K562 (cell line): ENCODE results near the gene JAG2. TPM values are rescaled to one million over a fixed set of nuclear protein-coding genes. Genes with fewer than 3 reads are reported as not detected.

Experiments used
- ATAC-seq: fragments of 200-7000 bp; cut with Tn5 transposase; 3 replicates; pipeline ENCODE4 v1.9.1; 2020; ENCODE audit warnings: moderate library complexity
- BruUV-seq: library from RNA; stranded (reverse); fragments of 400-500 nt; replicated peaks from 2 replicates; lab custom pipeline; 2021; lab: Mats Ljungman, UMichigan
- CTCF ChIA-PET: fragments of 300-600 bp; formaldehyde crosslinking; extraction: SDS; loops from one replicate; lab custom pipeline; 2021; ENCODE audit warnings: low intra/inter-chr PET ratio; lab: Yijun Ruan, JAX
- POLR2A ChIA-PET: fragments of 300-600, 350-650 bp; sonication (Branson Sonifier 250); formaldehyde crosslinking; extraction: SDS; loops from one replicate; lab custom pipeline; 2021; ENCODE audit warnings: antibody characterized with exemption, inconsistent platforms; lab: Yijun Ruan, JAX
- DNase-seq, 4 experiments: peaks; one replicate each; pipeline versions ENCODE4 v3.0.0 to v3.0.0-alpha.2; 2011 to 2018; ENCODE audit warnings: low spot score in 3 of 4, mixed read lengths in 3 of 4; ENCODE audit errors: extremely low read depth in 1 of 4
- FAIRE-seq: peaks from 2 replicates; lab custom pipeline; 2011; peaks lifted over from hg19 to GRCh38; lab: Jason Lieb, UNC
- H2AFZ ChIP-seq: 2 replicates; pipeline ENCODE4 v1.6.0; 2011; ENCODE audit warnings: low read depth, low read length, control low read depth, inconsistent platforms
- H3K27ac ChIP-seq: fragments of 200-600 bp; 3 replicates; pipeline ENCODE4 v1.8.0; 2011; ENCODE audit warnings: low read depth, mild to moderate bottlenecking, control low read depth, inconsistent platforms, low read length, moderate library complexity, mixed read lengths; ENCODE audit errors: extremely low read depth
- H3K27me3 ChIP-seq, 2 experiments: fragments of 300-600 bp in 1 of 2; 2 replicates in 1 of 2; 3 replicates in 1 of 2; pipeline versions ENCODE4 v1.6.0 to v1.8.0; 2011; ENCODE audit warnings: inconsistent platforms in 2 of 2, low read length in 2 of 2, mild to moderate bottlenecking in 1 of 2, mixed read lengths in 1 of 2, moderate library complexity in 1 of 2; ENCODE audit not compliant: control insufficient read depth in 2 of 2, insufficient read depth in 2 of 2
- H3K36me3 ChIP-seq: fragments of 300-600 bp; 3 replicates; pipeline ENCODE4 v1.8.0; 2011; ENCODE audit warnings: mild to moderate bottlenecking, low read length, inconsistent platforms; ENCODE audit not compliant: control insufficient read depth, insufficient read depth
- H3K4me1 ChIP-seq, 2 experiments: fragments of 200-600 bp in 1 of 2; replicated peaks in 1 of 2; 2 replicates in 1 of 2; 3 replicates in 1 of 2; pipeline versions ENCODE4 v1.5.1 to v1.8.0; 2011; ENCODE audit warnings: inconsistent platforms in 2 of 2, low read length in 2 of 2, mild to moderate bottlenecking in 1 of 2, mixed read lengths in 1 of 2, moderate library complexity in 1 of 2; ENCODE audit not compliant: control insufficient read depth in 2 of 2, insufficient read depth in 2 of 2
- H3K4me2 ChIP-seq: 2 replicates; pipeline ENCODE4 v1.6.1; 2011; ENCODE audit warnings: low read length, control low read depth, inconsistent platforms, mixed read lengths; ENCODE audit not compliant: insufficient read depth
- H3K4me3 ChIP-seq: fragments of 200-600 bp; sonication (generic), shearing (Covaris generic); 2 replicates; pipeline ENCODE4 v1.5.1; 2016; ENCODE audit warnings: control low read depth, inconsistent platforms
- H3K79me2 ChIP-seq: fragments of 200-600 bp; 3 replicates; pipeline ENCODE4 v1.8.0; 2011; ENCODE audit warnings: low read length, inconsistent platforms; ENCODE audit not compliant: control insufficient read depth, insufficient read depth
- H3K9ac ChIP-seq, 2 experiments: 2 replicates each; pipeline versions ENCODE4 v1.6.0 to v1.6.1; 2011; ENCODE audit warnings: low read depth in 2 of 2, low read length in 2 of 2, control low read depth in 1 of 2, inconsistent platforms in 1 of 2, mild to moderate bottlenecking in 1 of 2, mixed read lengths in 1 of 2; ENCODE audit not compliant: insufficient read depth in 1 of 2
- H3K9me1 ChIP-seq: one replicate; pipeline ENCODE4 v1.6.0; 2011; ENCODE audit warnings: inconsistent platforms, mild to moderate bottlenecking, low read length, moderate library complexity; ENCODE audit not compliant: control insufficient read depth, insufficient read depth
- H3K9me3 ChIP-seq: replicated peaks from 2 replicates; pipeline ENCODE4 v1.5.1; 2011; ENCODE audit warnings: low read depth, low read length, inconsistent platforms; ENCODE audit not compliant: control insufficient read depth, insufficient read depth
- H4K20me1 ChIP-seq: replicated peaks from 2 replicates; pipeline ENCODE4 v1.6.1; 2011; ENCODE audit warnings: low read length, inconsistent platforms, mixed read lengths; ENCODE audit not compliant: control insufficient read depth, insufficient read depth
- PCBP2 ChIP-seq: fragments of 200-400 bp; formaldehyde crosslinking; IDR thresholded peaks from 2 replicates; pipeline ENCODE4 v1.6.1; 2018; ENCODE audit warnings: low read length, low read depth, mild to moderate bottlenecking, moderate library complexity; ENCODE audit not compliant: poor library complexity, severe bottlenecking
- RBFOX2 ChIP-seq: fragments of 200-400 bp; formaldehyde crosslinking; IDR thresholded peaks from 2 replicates; pipeline ENCODE4 v1.6.1; 2017; ENCODE audit warnings: low read depth, mild to moderate bottlenecking, low read length, moderate library complexity
- RBM17 ChIP-seq: fragments of 200-400 bp; formaldehyde crosslinking; IDR thresholded peaks from 2 replicates; pipeline ENCODE4 v1.6.1; 2017; ENCODE audit warnings: low read depth, mild to moderate bottlenecking, low read length, borderline replicate concordance
- ZBTB40 ChIP-seq, 2 experiments: fragments of 450-650 bp in 1 of 2; sonication (generic) in 1 of 2; formaldehyde crosslinking in 1 of 2; IDR thresholded peaks; 2 replicates each; pipeline versions ENCODE4 v1.7.1 to v1.9.0; 2016 to 2022; ENCODE audit warnings: inconsistent platforms in 1 of 2, mild to moderate bottlenecking in 1 of 2, missing genetic modification reagents in 1 of 2
- WGBS: fragments of 100-300 bp; shearing (Covaris generic); methylation state at CpG from one replicate; pipeline ENCODE4 v1.1.6; 2016; ENCODE audit warnings: low coverage, mixed read lengths; ENCODE audit not compliant: insufficient coverage; ENCODE audit errors: missing lambda C conversion rate; 5-methylcytosine and 5-hydroxymethylcytosine counted together
- in situ Hi-C: fragments of 300-500 bp; cut with MboI; formaldehyde crosslinking; loops from 4 replicates; pipeline ENCODE4 v1.15.0; 2018; ENCODE audit warnings: inconsistent platforms, mixed read lengths
- intact Hi-C: fragments of 100-400 bp; cut with micrococcal nuclease; formaldehyde crosslinking; loops from 2 replicates; pipeline ENCODE4 v1.14.2; 2022
- polyA plus RNA-seq, 8 experiments: library from polyadenylated mRNA; depleted of rRNA in 4 of 8; stranded (reverse) in 5 of 8; unstranded in 3 of 8; fragments of >200 nt; fragmentation: Nextera tagmentation in 2 of 8; fragmentation: Illumina TruSeq in 1 of 8; extraction: Ambion mirVana in 2 of 8; extraction: Trizol in 1 of 8; gene quantifications; 2 replicates each; pipeline versions ENCODE4 v1.2.1 to v1.2.3, GENCODE V29; 2011 to 2014; ENCODE audit warnings: inconsistent platforms in 1 of 8, missing spikeins in 1 of 8
- total RNA-seq, 7 experiments: library from RNA; depleted of rRNA in 6 of 7; stranded (reverse); fragments of >200 nt in 6 of 7; fragmentation: Illumina TruSeq in 2 of 7; extraction: Trizol in 2 of 7; gene quantifications; 2 replicates each; pipeline versions ENCODE4 v1.2.1 to v1.2.3, GENCODE V29; 2011 to 2021; ENCODE audit warnings: low replicate concordance in 1 of 7

Gene JAG2
- total and polyA plus RNA-seq, 9 of the 15 experiments (the other 6 are each of a cell fraction or from before 2014, with no cell fraction given), result 0.25 to 48.4 (median 8.6) TPM

GRCh38 chr14:105161964-105162668 is 6.5 kb downstream of the JAG2 start:
- peaks cover 8 to 75% of the 10 kb centered on the region in 2 experiments; a peak in 4 of 5 replicates for H3K4me1 ChIP-seq
- POLR2A ChIA-PET, result no interaction called here
- peaks cover 4% of the 10 kb centered on the region for H3K9me1 ChIP-seq
- H4K20me1 ChIP-seq, result peaks cover 11% of the 10 kb centered on the region
- no peak overlapping the region for H3K27ac ChIP-seq
- no peaks in the 10 kb centered on the region for H3K9me3 ChIP-seq
- DNase-seq (peak in 3 of 4 experiments; percentile 28 to 42 (median 41)), ATAC-seq (peak; percentile 33)
- BruUV-seq, result no TSS peak
- no peak overlapping the region for H3K4me2 ChIP-seq
- H2AFZ ChIP-seq, result no peak overlapping the region
- no peaks in the 10 kb centered on the region for H3K27me3 ChIP-seq
- intact Hi-C loops (no loop called here), in situ Hi-C loops (no loop called here)
- peak; percentile 50; the same call in 1 of the 2 replicates for TF ChIP-seq RBFOX2
- no peak for TF ChIP-seq RBM17
- TF ChIP-seq, all 486 proteins: peak for 1
- Histone ChIP-seq H3K4me3 (no peak overlapping the region), H3K36me3 (peaks cover 12% of the 10 kb centered on the region; the same call in 1 of the 3 replicates), H3K79me2 (peaks cover 52% of the 10 kb centered on the region), H3K9ac (peak overlapping the region in 1 of 2 experiments; percentile 3; a peak in 1 of 4 replicates)
- CTCF ChIA-PET, result no interaction called here
- WGBS, result 80% methylated on average over 1 of the region's 10 CpGs
- FAIRE-seq, result peak; percentile 29

- FAIRE-seq (no peak), DNase-seq (no peak), ATAC-seq (no peak)
- peaks cover 11% of the 10 kb centered on the region for H4K20me1 ChIP-seq
- ChIA-PET POLR2A (no interaction called here), CTCF (no interaction called here)
- WGBS, result 64% methylated on average over 4 of the region's 15 CpGs
- H3K9ac ChIP-seq, result peak overlapping the region in 1 of 2 experiments; percentile 48; a peak in 1 of 4 replicates
- intact Hi-C loops, result no loop called here
- in situ Hi-C loops, result no loop called here
- no peak overlapping the region for H3K4me3 ChIP-seq
- H3K27ac ChIP-seq, result no peak overlapping the region
- no peak overlapping the region for H3K4me2 ChIP-seq
- H3K9me1 ChIP-seq, result peaks cover 4% of the 10 kb centered on the region
- peaks cover 6% of the 10 kb centered on the region; the same call in 1 of the 3 replicates for H3K36me3 ChIP-seq
- no peak overlapping the region for H2AFZ ChIP-seq
- BruUV-seq, result no TSS peak
- H3K79me2 ChIP-seq, result peaks cover 44% of the 10 kb centered on the region
- H3K4me1 ChIP-seq, result peaks cover 0 to 67% of the 10 kb centered on the region in 2 experiments; a peak in 3 of 5 replicates
- H3K27me3 ChIP-seq, result no peaks in the 10 kb centered on the region
- no peaks in the 10 kb centered on the region for H3K9me3 ChIP-seq
- TF ChIP-seq ZBTB40 (IDR thresholded peaks at IDR 0.05) (no peak), ZBTB40 (CRISPR knock-in tag; IDR thresholded peaks at IDR 0.05) (no peak), PCBP2 (no peak)
Observed at GRCh38 chr14:105161309-105161708, 7.3 kb downstream of the JAG2 start.
